ENCODE measurements around the gene KIAA0586.

The KIAA0586 gene

DNA sequence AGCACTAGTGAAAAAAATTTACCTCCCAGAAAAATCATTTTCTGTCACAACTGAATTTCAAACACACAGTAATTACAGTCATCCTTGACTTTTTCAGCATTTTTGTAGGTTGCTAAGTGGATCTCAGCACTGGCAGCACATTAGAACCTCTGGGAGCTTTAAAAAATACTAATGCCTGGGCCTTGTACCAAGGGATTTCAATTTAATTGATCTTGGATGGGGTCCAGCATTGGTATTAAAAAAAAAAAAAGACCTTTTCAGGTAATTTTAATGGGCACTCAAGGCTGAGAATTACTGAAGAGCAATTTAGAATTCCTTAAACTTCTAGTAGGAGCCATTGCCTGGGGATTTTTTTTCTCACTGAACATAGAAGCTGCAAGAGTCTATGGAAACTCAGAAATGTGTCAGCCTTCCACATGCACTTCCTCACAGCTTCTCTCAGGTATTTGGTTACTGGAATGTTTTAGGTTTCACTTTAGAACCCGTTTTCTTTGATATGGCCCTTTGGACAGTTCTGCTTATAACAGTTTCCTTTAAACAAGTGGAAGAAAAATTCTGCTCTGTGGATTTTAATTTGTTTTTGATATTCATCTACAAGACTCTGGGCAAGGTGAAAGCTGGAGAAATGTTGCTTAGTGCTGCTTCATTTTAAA is 121.7 kb downstream of the KIAA0586 start:
- 0 out of 2 replicates have a peak, but pooled peaks cover 4% of the 10 kb centered on the region for H3K36me3 ChIP-seq (ENCODE audit: low read depth)
- ATAC-seq (ENCODE audit: low read depth), result no peak
- no peak overlapping the region for H3K4me3 ChIP-seq (ENCODE audit: severe bottlenecking)
- DNase-seq (ENCODE audit: low spot score), result no peak
- TF ChIP-seq CTCF (IDR thresholded peaks at IDR 0.05; ENCODE audit: poor library complexity, severe bottlenecking), result no peak
- no peaks in the 10 kb centered on the region for H3K9me3 ChIP-seq (ENCODE audit: severe bottlenecking)
- H3K27ac ChIP-seq (ENCODE audit: poor library complexity, severe bottlenecking), result no peak overlapping the region
- H3K4me1 ChIP-seq (ENCODE audit: insufficient read depth, poor library complexity, severe bottlenecking), result no peaks in the 10 kb centered on the region
- H3K27me3 ChIP-seq (ENCODE audit: insufficient read depth, poor library complexity, severe bottlenecking), result no peaks in the 10 kb centered on the region

DNA sequence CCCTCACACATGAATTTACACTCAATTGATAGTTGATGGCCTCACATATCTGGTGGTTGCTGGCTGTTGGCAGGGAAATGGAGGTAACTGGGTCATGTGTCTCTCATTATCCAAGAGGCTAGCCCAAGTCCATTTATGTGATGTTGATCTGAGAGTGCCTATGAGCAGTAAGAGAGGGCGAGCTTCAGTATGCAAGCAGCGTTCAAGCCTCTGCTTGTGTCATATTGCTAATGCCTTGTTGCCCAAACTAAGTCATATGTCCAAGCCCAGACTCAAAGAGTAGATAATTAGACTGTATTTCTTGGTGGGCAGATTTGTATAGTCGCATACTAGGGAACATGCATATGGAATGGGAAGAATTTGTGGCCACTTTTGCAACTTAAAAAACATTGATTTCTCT is 126.4 kb downstream of the KIAA0586 start:
- H3K27me3 ChIP-seq (ENCODE audit: insufficient read depth, poor library complexity, severe bottlenecking), result no peaks in the 10 kb centered on the region
- DNase-seq (ENCODE audit: low spot score) (no peak), ATAC-seq (ENCODE audit: low read depth) (no peak)
- no peak for TF ChIP-seq CTCF (IDR thresholded peaks at IDR 0.05; ENCODE audit: poor library complexity, severe bottlenecking)
- no peak overlapping the region for H3K27ac ChIP-seq (ENCODE audit: poor library complexity, severe bottlenecking)
- H3K9me3 ChIP-seq (ENCODE audit: severe bottlenecking), result no peaks in the 10 kb centered on the region
- H3K36me3 ChIP-seq (ENCODE audit: low read depth), result no peaks in the 10 kb centered on the region
- no peaks in the 10 kb centered on the region for H3K4me1 ChIP-seq (ENCODE audit: insufficient read depth, poor library complexity, severe bottlenecking)
- no peak overlapping the region for H3K4me3 ChIP-seq (ENCODE audit: severe bottlenecking)

DNA sequence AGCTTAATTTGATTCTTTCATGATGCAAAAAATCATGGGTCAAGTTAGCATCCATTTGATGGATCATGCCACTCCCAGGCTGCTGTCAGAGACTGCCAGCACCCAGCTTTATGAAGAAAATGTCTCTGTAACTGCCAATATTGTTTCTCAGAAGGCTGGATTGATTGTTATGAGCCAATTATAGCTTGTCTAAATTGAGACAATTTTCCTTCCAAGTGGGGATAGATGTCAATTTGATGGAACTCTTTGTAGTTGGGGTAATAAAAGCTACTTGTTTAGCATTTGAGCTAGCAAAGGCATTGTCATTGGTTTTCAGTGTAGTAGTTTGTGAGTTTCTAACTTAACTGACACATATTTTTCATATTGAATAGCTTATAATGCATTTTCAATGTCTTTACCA is 128.1 kb downstream of the KIAA0586 start:
- no peaks in the 10 kb centered on the region for H3K36me3 ChIP-seq (ENCODE audit: low read depth)
- no peak for TF ChIP-seq CTCF (IDR thresholded peaks at IDR 0.05; ENCODE audit: poor library complexity, severe bottlenecking)
- H3K4me3 ChIP-seq (ENCODE audit: severe bottlenecking), result no peak overlapping the region
- H3K27ac ChIP-seq (ENCODE audit: poor library complexity, severe bottlenecking), result no peak overlapping the region
- H3K27me3 ChIP-seq (ENCODE audit: insufficient read depth, poor library complexity, severe bottlenecking), result no peaks in the 10 kb centered on the region
- H3K4me1 ChIP-seq (ENCODE audit: insufficient read depth, poor library complexity, severe bottlenecking), result peaks cover 3% of the 10 kb centered on the region
- ATAC-seq (ENCODE audit: low read depth) (no peak), DNase-seq (ENCODE audit: low spot score) (no peak)
- no peaks in the 10 kb centered on the region for H3K9me3 ChIP-seq (ENCODE audit: severe bottlenecking)

- ATAC-seq (ENCODE audit: low read depth) (no peak), DNase-seq (ENCODE audit: low spot score) (no peak)
- no peak for TF ChIP-seq CTCF (IDR thresholded peaks at IDR 0.05; ENCODE audit: poor library complexity, severe bottlenecking)
- no peak overlapping the region for H3K27ac ChIP-seq (ENCODE audit: poor library complexity, severe bottlenecking)
- H3K9me3 ChIP-seq (ENCODE audit: severe bottlenecking), result no peaks in the 10 kb centered on the region
- H3K36me3 ChIP-seq (ENCODE audit: low read depth), result no peaks in the 10 kb centered on the region
- peaks cover 3% of the 10 kb centered on the region for H3K4me1 ChIP-seq (ENCODE audit: insufficient read depth, poor library complexity, severe bottlenecking)
- no peaks in the 10 kb centered on the region for H3K27me3 ChIP-seq (ENCODE audit: insufficient read depth, poor library complexity, severe bottlenecking)
- H3K4me3 ChIP-seq (ENCODE audit: severe bottlenecking), result no peak overlapping the region
Measured at GRCh38 chr14:58557242-58557641, 129.7 kb downstream of the KIAA0586 start.

DNA sequence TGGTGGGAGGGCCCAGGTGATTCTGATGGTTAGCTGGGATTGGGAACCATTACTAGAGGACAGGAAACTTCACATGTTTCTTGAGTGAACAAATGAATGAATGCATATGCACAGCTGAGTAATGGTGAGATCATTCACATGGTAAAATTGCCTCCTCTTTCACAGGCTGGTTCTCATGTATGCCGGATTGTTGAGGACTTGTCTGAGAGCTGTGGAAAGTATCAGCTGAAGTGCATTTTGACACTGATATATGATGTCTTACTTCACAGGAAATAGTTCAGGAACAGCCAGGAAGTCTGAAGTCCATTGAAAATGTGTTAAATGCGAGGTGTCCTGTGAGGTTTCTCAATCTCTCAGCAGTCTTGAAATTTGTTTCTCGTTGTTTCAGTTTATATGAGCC is 132.7 kb downstream of the KIAA0586 start:
- H3K9me3 ChIP-seq (ENCODE audit: severe bottlenecking), result no peaks in the 10 kb centered on the region
- no peaks in the 10 kb centered on the region for H3K27me3 ChIP-seq (ENCODE audit: insufficient read depth, poor library complexity, severe bottlenecking)
- H3K27ac ChIP-seq (ENCODE audit: poor library complexity, severe bottlenecking), result no peak overlapping the region
- DNase-seq (ENCODE audit: low spot score) (no peak), ATAC-seq (ENCODE audit: low read depth) (peak; percentile 64)
- TF ChIP-seq CTCF (IDR thresholded peaks at IDR 0.05; ENCODE audit: poor library complexity, severe bottlenecking), result no peak
- no peaks in the 10 kb centered on the region for H3K36me3 ChIP-seq (ENCODE audit: low read depth)
- no peak overlapping the region for H3K4me3 ChIP-seq (ENCODE audit: severe bottlenecking)
- peaks cover 3% of the 10 kb centered on the region for H3K4me1 ChIP-seq (ENCODE audit: insufficient read depth, poor library complexity, severe bottlenecking)
